HCT116 (cell line): ENCODE data around the gene AADACL2. TPM values are rescaled to one million over a fixed set of nuclear protein-coding genes. Genes with fewer than 3 reads are reported as not detected.

ENCODE experiments used
- ATAC-seq: fragments of 200-7000 bp; cut with Tn5 transposase; 2 replicates; pipeline ENCODE4 v1.9.1; 2020; ENCODE audit warnings: mild to moderate bottlenecking, moderate library complexity
- BruUV-seq: library from RNA; stranded (reverse); fragments of 400-500 nt; replicated peaks from 2 replicates; lab custom pipeline; 2021; lab: Mats Ljungman, UMichigan
- CTCF ChIA-PET: fragments of 300-600 bp; sonication (Branson Sonifier 250); formaldehyde crosslinking; loops from one replicate; lab custom pipeline; 2021; ENCODE audit warnings: antibody characterized with exemption; lab: Charles Lee
- POLR2A ChIA-PET: fragments of 300-600, 350-600 bp; sonication (Branson Sonifier 250); formaldehyde crosslinking; loops from one replicate; lab custom pipeline; 2021; ENCODE audit warnings: antibody characterized with exemption; lab: Charles Lee
- RAD21 ChIA-PET, 2 experiments: fragments of 300-600 bp; sonication (Branson Sonifier 250); formaldehyde crosslinking; loops; one replicate each; lab custom pipeline; 2023; ENCODE audit warnings: low total read pairs in 2 of 2; ENCODE audit not compliant: uncharacterized antibody in 2 of 2, unreplicated experiment in 2 of 2, low non-redundant PET in 1 of 2; lab: Charles Lee
- DNase-seq: peaks from one replicate; pipeline ENCODE4 v3.0.0-alpha.2; 2010; ENCODE audit warnings: low read depth, low spot score
- H2AFZ ChIP-seq: fragments of 200-600 bp; shearing (Covaris generic), sonication (generic); 2 replicates; pipeline ENCODE4 v1.6.1; 2017; ENCODE audit warnings: low read depth, mixed run types, mixed read lengths, antibody characterized with exemption, low read length; ENCODE audit not compliant: poor library complexity, severe bottlenecking
- H3K27ac ChIP-seq: 2 replicates; pipeline ENCODE4 v1.5.1; 2012; ENCODE audit warnings: low read depth, low read length
- H3K27me3 ChIP-seq: fragments of 200-600 bp; sonication (generic); 2 replicates; pipeline ENCODE4 v1.6.1; 2016; ENCODE audit warnings: mixed run types, low read length, mixed read lengths; ENCODE audit not compliant: insufficient read depth
- H3K36me3 ChIP-seq, 2 experiments: fragments of 200-500 bp in 1 of 2; fragments of 200-600 bp in 1 of 2; sonication (Bioruptor generic) in 1 of 2; sonication (generic) in 1 of 2; 2 replicates each; pipeline versions ENCODE4 v1.5.1 to v1.6.1; 2014 to 2016; ENCODE audit warnings: low read length in 2 of 2, inconsistent platforms in 1 of 2, mixed read lengths in 1 of 2, mixed run types in 1 of 2; ENCODE audit not compliant: insufficient read depth in 2 of 2, control insufficient read depth in 1 of 2
- H3K4me1 ChIP-seq, 2 experiments: fragments of 200-600 bp in 1 of 2; sonication (generic) in 1 of 2; 2 replicates each; pipeline versions ENCODE4 v1.5.1 to v1.6.1; 2012 to 2017; ENCODE audit warnings: low read length in 2 of 2, inconsistent platforms in 1 of 2, mild to moderate bottlenecking in 1 of 2, mixed read lengths in 1 of 2, mixed run types in 1 of 2, moderate library complexity in 1 of 2; ENCODE audit not compliant: insufficient read depth in 2 of 2, control insufficient read depth in 1 of 2
- H3K4me2 ChIP-seq: fragments of 200-600 bp; sonication (generic); 2 replicates; pipeline ENCODE4 v1.6.1; 2017; ENCODE audit warnings: mixed run types, low read length, mixed read lengths
- H3K4me3 ChIP-seq, 2 experiments: fragments of 200-600 bp in 1 of 2; sonication (generic) in 1 of 2; replicated peaks in 1 of 2; 2 replicates each; pipeline ENCODE4 v1.5.1; 2011 to 2016; ENCODE audit warnings: low read length in 2 of 2, control low read depth in 1 of 2, low read depth in 1 of 2, mild to moderate bottlenecking in 1 of 2, mixed read lengths in 1 of 2, mixed run types in 1 of 2
- H3K79me2 ChIP-seq: fragments of 200-600 bp; sonication (generic); 2 replicates; pipeline ENCODE4 v1.6.1; 2017; ENCODE audit warnings: mild to moderate bottlenecking, mixed run types, low read length, moderate library complexity, mixed read lengths; ENCODE audit not compliant: insufficient read depth
- H3K9ac ChIP-seq: fragments of 200-600 bp; sonication (generic); 2 replicates; pipeline ENCODE4 v1.6.1; 2016; ENCODE audit warnings: low read length, mixed read lengths
- H3K9me2 ChIP-seq: fragments of 200-600 bp; sonication (generic), shearing (Covaris generic); 2 replicates; pipeline ENCODE4 v1.6.1; 2017; ENCODE audit warnings: mixed run types, mild to moderate bottlenecking, moderate library complexity; ENCODE audit not compliant: insufficient read depth
- H3K9me3 ChIP-seq, 2 experiments: fragments of 200-500 bp in 1 of 2; fragments of 200-600 bp in 1 of 2; sonication (Bioruptor generic) in 1 of 2; sonication (generic) in 1 of 2; 2 replicates each; pipeline ENCODE4 v1.6.1; 2014 to 2017; ENCODE audit warnings: low read length in 2 of 2, mixed read lengths in 2 of 2, inconsistent platforms in 1 of 2, low read depth in 1 of 2, mild to moderate bottlenecking in 1 of 2, mixed run types in 1 of 2, moderate library complexity in 1 of 2; ENCODE audit not compliant: control insufficient read depth in 1 of 2, insufficient read depth in 1 of 2
- H4K20me1 ChIP-seq: fragments of 200-600 bp; sonication (generic), shearing (Covaris generic); 2 replicates; pipeline ENCODE4 v1.6.1; 2017; ENCODE audit warnings: mixed run types, mild to moderate bottlenecking, moderate library complexity; ENCODE audit not compliant: insufficient read depth
- EGR1 ChIP-seq: IDR thresholded peaks from 2 replicates; pipeline ENCODE4 v1.6.1; 2012; ENCODE audit warnings: low read depth
- ELF1 ChIP-seq: IDR thresholded peaks from 2 replicates; pipeline ENCODE4 v1.6.1; 2012; ENCODE audit warnings: low read depth, borderline replicate concordance
- FOSL1 ChIP-seq: IDR thresholded peaks from 2 replicates; pipeline ENCODE4 v1.6.1; 2012; ENCODE audit warnings: low read depth
- JUND ChIP-seq: IDR thresholded peaks from 2 replicates; pipeline ENCODE4 v1.6.1; 2012
- RAD21 ChIP-seq: IDR thresholded peaks from 2 replicates; pipeline ENCODE4 v1.6.1; 2012; ENCODE audit warnings: low read depth, mild to moderate bottlenecking
- SIN3A ChIP-seq: IDR thresholded peaks from 2 replicates; pipeline ENCODE4 v1.6.1; 2012; ENCODE audit warnings: low read depth
- intact Hi-C: fragments of 100-400 bp; cut with micrococcal nuclease; formaldehyde crosslinking; loops from 2 replicates; pipeline ENCODE4 v1.10.0; 2022
- total RNA-seq: library from RNA; stranded (reverse); gene quantifications from one replicate; pipeline ENCODE4 v1.2.1, GENCODE V29; 2021; ENCODE audit not compliant: unreplicated experiment
- TF ChIP-seq, protein P1 (sequence below), 3 experiments: fragments of 200-600 bp in 1 of 3; sonication (generic) in 1 of 3; IDR thresholded peaks in 2 of 3; conservative IDR thresholded peaks in 1 of 3; 2 replicates each; pipeline ENCODE4 v1.5.1; 2012 to 2017; ENCODE audit warnings: low read depth in 2 of 3, low read length in 2 of 3, antibody characterized with exemption in 1 of 3, borderline replicate concordance in 1 of 3, control low read depth in 1 of 3, mild to moderate bottlenecking in 1 of 3, mixed read lengths in 1 of 3, mixed run types in 1 of 3, moderate library complexity in 1 of 3; ENCODE audit not compliant: insufficient read depth in 1 of 3
- TF ChIP-seq, protein P2 (sequence below): IDR thresholded peaks from 2 replicates; pipeline ENCODE4 v1.6.1; 2012
- TF ChIP-seq, protein P3 (sequence below): IDR thresholded peaks from 2 replicates; pipeline ENCODE4 v1.6.1; 2011; ENCODE audit warnings: mild to moderate bottlenecking, low read length, moderate library complexity; ENCODE audit not compliant: insufficient replicate concordance; ENCODE audit errors: extremely low read depth

Gene AADACL2
- total RNA-seq, 1 experiment from 2014 or later: not detected

DNA sequence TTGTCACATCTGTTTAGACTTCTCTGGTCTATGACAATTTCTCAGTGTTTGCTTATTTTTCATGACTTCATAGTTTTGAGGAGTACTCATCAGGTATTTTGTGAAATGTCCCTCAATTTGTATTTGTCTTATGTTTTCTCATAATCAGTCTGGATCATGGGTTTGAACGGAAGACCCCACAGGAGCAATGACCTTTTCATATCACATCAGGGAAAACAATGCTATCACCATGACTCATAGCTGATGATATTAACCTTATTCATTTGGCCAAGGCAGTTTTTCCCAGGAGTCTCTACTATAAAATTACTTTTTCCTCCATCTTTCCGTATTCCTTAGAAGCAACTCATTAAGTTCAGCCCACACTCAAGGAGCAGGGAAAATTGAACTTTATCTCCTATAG lies 32.7 kb downstream of the AADACL2 start (continued):
- TF ChIP-seq, protein P1, sequence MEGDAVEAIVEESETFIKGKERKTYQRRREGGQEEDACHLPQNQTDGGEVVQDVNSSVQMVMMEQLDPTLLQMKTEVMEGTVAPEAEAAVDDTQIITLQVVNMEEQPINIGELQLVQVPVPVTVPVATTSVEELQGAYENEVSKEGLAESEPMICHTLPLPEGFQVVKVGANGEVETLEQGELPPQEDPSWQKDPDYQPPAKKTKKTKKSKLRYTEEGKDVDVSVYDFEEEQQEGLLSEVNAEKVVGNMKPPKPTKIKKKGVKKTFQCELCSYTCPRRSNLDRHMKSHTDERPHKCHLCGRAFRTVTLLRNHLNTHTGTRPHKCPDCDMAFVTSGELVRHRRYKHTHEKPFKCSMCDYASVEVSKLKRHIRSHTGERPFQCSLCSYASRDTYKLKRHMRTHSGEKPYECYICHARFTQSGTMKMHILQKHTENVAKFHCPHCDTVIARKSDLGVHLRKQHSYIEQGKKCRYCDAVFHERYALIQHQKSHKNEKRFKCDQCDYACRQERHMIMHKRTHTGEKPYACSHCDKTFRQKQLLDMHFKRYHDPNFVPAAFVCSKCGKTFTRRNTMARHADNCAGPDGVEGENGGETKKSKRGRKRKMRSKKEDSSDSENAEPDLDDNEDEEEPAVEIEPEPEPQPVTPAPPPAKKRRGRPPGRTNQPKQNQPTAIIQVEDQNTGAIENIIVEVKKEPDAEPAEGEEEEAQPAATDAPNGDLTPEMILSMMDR (IDR thresholded peaks at IDR 0.05 in 2 of 3, conservative IDR thresholded peaks at IDR 0.05 in 1 of 3; ENCODE audit: borderline replicate concordance in 1 of 3, insufficient read depth in 1 of 3, low read depth in 2 of 3, low read length in 2 of 3): no peak
- TF ChIP-seq FOSL1: peak; percentile 88
- TF ChIP-seq, protein P2, sequence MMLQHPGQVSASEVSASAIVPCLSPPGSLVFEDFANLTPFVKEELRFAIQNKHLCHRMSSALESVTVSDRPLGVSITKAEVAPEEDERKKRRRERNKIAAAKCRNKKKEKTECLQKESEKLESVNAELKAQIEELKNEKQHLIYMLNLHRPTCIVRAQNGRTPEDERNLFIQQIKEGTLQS: no peak
- TF ChIP-seq JUND: peak; percentile 81
- no peak for TF ChIP-seq ELF1
- TF ChIP-seq, protein P3, sequence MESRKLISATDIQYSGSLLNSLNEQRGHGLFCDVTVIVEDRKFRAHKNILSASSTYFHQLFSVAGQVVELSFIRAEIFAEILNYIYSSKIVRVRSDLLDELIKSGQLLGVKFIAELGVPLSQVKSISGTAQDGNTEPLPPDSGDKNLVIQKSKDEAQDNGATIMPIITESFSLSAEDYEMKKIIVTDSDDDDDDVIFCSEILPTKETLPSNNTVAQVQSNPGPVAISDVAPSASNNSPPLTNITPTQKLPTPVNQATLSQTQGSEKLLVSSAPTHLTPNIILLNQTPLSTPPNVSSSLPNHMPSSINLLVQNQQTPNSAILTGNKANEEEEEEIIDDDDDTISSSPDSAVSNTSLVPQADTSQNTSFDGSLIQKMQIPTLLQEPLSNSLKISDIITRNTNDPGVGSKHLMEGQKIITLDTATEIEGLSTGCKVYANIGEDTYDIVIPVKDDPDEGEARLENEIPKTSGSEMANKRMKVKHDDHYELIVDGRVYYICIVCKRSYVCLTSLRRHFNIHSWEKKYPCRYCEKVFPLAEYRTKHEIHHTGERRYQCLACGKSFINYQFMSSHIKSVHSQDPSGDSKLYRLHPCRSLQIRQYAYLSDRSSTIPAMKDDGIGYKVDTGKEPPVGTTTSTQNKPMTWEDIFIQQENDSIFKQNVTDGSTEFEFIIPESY: no peak

DNA sequence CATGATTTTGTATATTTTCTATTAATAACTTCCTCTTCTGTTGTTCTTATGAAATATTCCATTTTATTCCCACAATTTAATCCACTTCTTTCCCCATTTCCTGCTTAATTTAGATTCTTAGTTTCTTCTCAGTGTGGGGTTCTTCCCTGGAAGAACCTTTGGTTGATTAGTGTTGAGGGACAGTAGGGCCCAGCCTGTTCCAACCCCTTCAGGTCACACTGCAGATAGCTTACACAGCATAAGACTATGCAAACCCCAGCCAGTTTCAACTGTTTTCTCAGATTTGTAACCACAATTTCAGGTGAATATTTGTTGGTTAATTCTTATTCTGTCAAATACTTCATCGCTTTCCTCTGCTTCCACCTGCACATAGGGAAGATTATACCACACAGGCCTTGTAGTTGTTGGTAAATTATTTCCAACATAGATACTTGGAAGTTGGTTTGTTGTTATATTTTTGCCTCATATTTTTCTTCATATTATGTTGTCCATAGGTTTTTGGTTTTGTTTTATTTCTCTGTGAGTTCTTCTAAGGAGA lies 34.7 kb downstream of the AADACL2 start:
- H3K4me3 ChIP-seq: peak overlapping the region; percentile 45 to 49; a peak in 3 of 4 replicates
- intact Hi-C loops: no loop called here
- H3K9ac ChIP-seq: peak overlapping the region; percentile 57
- H3K4me2 ChIP-seq: peak overlapping the region; percentile 62
- no peaks in the 10 kb centered on the region for H3K36me3 ChIP-seq
- no peak for DNase-seq
- peaks cover 19 to 51% of the 10 kb centered on the region in 2 experiments for H3K4me1 ChIP-seq
- 0 out of 2 replicates have a peak, but pooled peaks have one; percentile 49 for ATAC-seq
- CTCF ChIA-PET: no interaction called here
- peak overlapping the region; percentile 62; the same call in 1 of the 2 replicates for H3K27ac ChIP-seq
- no peak overlapping the region for H2AFZ ChIP-seq
- no peaks in the 10 kb centered on the region for H3K27me3 ChIP-seq
- no TSS peak for BruUV-seq
- H4K20me1 ChIP-seq: no peaks in the 10 kb centered on the region
- POLR2A ChIA-PET: no interaction called here
- H3K79me2 ChIP-seq: peaks cover 60% of the 10 kb centered on the region
- H3K9me2 ChIP-seq: no peaks in the 10 kb centered on the region
- RAD21 ChIA-PET: no interaction called here
- no peak for TF ChIP-seq EGR1
- no peak for TF ChIP-seq SIN3A
- TF ChIP-seq RAD21: no peak
- TF ChIP-seq, protein P2: no peak
- TF ChIP-seq, all 23 proteins: peak for 0
- H3K9me3 ChIP-seq: no peaks in the 10 kb centered on the region
